GM19240 (cell line): ENCODE data around the gene RALGAPA2.
"Not testable (repeated sequence)": the region's sequence is repeated elsewhere in the genome, so short reads cannot be mapped to it uniquely, and the experiment has no call there.

Experiments
- DNase-seq: peaks from one replicate; pipeline ENCODE4 v3.0.0; 2011; ENCODE audit warnings: low spot score; ENCODE audit not compliant: insufficient read length

RALGAPA2 gene

DNA sequence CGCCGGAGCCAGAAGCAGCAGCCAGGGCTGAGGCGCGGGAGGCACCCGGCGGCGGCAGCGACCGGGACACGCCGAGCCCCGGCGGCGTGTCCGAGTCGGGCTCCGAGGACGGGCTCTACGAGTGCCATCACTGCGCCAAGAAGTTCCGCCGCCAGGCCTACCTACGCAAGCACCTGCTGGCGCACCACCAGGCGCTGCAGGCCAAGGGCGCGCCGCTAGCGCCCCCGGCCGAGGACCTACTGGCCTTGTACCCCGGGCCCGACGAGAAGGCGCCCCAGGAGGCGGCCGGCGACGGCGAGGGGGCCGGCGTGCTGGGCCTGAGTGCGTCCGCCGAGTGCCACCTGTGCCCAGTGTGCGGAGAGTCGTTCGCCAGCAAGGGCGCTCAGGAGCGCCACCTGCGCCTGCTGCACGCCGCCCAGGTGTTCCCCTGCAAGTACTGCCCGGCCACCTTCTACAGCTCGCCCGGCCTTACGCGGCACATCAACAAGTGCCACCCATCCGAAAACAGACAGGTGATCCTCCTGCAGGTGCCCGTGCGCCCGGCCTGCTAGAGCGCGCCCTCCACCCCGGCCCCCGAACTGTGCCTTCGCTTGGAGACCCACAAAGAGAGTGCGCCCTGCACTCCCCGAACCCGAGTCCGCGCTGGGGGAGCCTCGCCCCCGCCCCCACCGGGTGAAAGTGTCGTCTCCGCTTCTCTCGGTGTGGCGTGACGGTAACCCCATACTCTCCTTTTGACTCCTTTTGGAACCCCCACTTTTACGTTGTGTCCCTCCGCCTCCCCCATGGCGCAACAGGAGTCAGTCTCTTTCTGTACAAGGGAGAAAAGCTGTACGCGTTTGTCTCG, 343.0 kb downstream of the RALGAPA2 start:
- no peak for DNase-seq

DNA sequence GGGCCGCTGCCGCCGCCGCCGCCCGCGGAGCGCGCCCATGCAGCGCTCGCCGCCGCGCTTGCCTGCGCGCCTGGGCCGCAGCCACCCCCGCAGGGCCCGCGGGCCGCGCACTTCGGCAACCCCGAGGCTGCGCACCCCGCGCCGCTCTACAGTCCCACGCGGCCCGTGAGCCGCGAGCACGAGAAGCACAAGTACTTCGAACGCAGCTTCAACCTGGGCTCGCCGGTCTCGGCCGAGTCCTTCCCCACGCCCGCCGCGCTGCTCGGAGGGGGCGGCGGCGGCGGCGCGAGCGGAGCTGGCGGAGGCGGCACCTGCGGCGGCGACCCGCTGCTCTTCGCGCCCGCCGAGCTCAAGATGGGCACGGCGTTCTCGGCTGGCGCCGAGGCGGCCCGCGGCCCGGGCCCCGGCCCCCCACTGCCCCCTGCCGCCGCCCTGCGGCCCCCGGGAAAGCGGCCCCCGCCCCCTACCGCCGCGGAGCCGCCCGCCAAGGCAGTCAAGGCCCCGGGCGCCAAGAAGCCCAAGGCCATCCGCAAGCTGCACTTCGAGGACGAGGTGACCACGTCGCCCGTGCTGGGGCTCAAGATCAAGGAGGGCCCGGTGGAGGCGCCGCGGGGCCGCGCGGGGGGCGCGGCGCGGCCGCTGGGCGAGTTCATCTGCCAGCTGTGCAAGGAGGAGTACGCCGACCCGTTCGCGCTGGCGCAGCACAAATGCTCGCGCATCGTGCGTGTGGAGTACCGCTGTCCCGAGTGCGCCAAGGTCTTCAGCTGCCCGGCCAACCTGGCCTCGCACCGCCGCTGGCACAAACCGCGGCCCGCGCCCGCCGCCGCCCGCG, 343.8 kb downstream of the RALGAPA2 start:
- no peak for DNase-seq

DNA sequence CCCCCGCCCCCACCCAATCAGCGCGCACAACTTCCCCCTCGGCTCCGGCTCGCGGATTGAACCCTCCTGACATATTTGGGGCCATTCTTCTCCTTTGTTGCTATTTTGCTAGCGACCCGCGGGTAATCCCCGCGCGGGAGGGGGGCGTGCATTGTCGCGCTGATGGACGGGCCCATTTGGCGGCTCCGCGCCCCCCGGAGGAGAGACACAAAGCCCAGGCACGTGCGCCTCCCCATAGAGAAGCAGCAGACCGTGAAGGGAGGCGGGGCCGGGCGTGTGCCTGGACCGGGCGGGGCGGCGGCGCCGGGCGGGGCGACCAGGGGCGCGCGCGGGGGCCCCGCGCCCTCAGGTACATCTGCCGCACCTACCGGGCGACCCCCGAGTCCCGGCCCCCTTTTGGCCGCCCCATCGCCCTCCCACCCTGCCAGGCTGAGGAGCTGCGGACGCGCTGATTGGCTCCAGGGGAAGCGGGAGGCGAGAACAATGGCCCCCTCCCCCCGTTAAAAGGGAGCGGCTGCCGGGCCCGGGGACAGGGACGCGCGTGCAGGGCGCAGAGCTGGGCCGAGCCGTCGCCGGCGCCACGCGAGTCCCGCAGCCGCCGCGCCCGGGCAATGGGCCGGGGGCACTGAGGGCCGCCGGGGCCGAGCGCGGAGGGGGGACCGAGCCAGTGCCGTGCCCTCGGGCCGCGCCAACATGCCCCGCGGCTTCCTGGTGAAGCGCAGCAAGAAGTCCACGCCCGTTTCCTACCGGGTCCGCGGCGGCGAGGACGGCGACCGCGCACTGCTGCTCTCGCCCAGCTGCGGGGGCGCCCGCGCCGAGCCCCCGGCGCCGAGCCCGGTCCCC, 344.6 kb downstream of the RALGAPA2 start, which contains the start of gene INSM1:
INSM1 (plus strand) TSS at position 530 of the 843 bp plus-strand sequence; CDS start at position 694, 164 bp downstream.
- DNase-seq = no peak

DNA sequence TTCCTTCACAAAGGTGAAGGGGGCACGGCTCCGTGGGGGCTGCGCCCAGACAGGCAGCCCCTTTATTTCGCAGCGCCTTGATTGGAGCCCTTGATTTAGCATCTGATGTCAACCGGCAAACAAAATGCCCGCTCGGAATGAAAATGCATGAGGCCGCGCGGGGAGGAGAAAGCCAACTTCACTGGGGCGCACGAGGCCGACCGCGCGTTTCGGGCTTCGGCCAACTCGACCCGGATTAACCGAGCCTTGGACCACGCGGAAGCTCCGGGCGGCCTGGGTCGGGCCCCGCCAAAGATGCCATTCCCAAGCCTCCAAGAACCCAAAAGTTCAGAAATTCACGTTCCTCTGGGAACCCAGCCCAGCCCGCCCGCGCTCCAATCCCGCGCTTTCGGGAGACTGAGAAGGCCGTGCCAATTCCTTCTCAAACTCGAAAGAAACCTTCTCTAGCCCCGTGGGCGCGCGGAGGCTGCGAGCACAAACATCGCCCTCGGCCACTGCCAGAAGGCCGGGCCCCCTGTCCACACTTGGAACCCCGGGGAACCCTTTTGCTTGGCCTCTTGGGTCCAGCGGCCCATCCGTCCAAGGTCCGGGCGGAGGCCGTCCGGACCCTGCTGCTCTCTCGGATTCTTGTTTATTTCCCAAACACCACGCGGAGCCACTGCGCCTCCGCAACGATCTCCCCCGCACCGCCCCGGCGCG, 345.4 kb downstream of the RALGAPA2 start:
- DNase-seq = no peak

- no peak for DNase-seq
Observed at GRCh38 chr20:20366551-20366875, 345.9 kb downstream of the RALGAPA2 start.

DNA sequence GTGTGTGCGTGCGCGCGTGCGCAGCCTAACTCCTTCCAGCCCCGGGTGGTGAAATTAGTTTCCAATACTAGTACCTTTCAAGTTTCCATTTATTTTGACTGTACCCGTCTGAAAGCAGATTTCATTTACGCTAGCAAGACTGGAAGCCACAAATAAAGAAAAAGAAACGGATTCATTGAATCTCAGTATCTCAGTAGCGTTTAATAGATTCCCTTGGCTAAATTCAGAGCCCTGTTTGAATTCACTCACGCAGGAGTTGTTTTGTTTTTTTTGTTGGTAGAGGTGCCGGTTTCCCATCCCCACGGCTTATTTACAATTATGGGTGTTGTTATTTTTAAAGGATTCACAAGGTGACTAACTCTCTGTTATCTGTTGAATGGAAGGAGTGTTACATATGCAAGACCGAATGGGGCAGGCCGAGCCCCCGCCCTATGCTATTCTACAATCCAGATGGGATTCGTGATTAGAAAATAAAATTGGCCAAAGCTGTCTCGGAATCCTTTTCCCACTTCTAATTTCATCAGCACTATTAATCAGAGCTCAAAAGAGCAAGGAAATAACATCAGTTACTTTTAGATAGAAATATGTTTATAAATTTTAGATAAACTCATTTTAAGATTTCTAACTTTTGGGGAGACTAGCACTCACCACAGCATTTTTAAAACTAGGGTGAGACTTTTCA, 346.8 kb downstream of the RALGAPA2 start:
- no peak for DNase-seq

- no peak for DNase-seq
Observed at GRCh38 chr20:20364593-20365479, 347.6 kb downstream of the RALGAPA2 start.

DNA sequence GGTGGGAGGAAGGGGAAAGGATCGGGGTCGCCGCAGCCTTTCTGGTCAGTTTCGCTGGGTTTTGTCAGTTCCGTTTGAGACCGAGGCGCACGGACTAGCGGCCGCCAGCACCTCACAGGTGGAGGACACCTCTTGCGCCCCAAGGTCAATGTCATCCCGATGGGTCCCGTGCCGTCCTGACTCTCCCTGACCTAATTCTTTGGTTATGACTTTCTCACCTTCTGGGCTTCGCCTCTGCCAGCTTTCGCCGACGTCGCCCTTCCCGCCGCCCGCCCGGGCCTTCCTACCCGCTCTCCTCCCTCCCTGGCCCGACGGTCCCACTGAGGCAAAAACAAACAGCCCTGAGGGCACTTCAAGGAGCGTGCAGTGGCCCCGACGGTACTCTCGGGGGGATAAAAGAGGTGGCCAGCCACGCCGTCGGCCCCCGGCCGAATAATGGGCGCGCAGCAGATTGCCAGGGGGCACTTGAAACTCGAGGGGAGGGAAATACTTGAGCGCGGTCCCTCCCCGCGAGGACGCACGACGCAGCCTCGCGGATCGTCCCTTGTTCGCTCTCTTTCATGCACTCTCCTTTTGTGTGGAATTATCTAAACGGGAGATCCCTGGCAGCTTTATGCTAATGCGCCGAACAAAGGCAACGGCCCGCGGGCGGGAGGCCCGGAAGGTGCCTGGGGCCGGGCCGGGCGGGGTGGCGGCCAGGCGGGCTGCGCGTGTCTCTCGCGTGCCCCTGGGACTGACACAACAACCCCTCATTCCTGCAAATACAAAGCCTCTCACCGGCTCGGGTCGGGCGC, 348.4 kb downstream of the RALGAPA2 start:
- DNase-seq = no peak

DNA sequence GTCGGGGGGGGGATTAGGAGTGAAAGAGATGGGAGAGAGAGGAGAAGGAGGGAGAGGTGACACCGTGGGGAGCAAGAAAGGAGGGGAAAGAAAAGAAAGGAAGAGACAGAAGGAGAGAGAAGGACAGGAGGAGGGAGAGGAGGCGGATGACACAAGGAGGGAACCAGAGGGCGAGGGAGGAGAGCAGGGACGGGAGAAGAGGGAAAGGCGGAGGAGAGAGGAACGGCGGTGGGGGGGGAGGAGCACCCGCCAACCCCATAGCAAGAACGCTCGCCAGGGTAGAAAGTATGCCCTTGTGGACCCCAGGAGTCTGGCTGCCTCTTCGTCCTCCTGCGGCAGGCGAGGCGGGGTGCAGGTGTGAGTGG, 349.0 kb downstream of the RALGAPA2 start:
- DNase-seq = no peak

DNA sequence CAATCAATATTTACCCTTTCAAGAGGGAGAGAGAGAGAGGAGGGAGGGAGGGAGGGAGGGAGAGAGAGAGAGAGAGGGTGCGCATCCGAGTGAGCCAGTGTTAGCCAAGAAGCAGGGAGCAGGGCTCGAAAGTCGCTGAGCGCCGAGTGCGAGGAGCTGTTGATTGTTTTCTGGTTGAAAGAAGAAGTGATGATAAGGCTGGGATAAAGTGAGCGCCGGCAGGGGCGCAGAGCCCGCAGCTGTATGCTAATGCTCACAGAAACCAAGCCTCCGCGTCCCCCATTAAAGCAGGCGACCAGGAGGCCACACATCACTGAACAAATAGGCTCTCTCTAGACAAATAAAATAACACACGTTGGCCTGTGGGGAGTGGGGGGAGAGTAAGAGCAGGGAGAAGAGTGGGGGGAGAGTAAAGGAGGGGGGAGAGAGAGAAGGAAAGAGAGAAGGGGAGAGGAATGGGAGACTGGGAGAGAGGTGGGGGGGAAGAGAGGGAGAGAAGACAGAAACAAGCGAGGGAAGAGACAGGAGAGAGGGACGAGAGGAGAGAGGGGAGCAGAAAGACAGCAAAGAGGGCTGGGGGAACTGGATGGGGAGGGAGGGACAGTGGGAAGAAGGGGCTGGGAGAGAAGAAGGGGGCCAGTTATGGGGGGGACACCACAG, 349.5 kb downstream of the RALGAPA2 start:
- no peak for DNase-seq

- DNase-seq = no peak
Observed at GRCh38 chr20:20360464-20360863, 352.0 kb downstream of the RALGAPA2 start.

DNA sequence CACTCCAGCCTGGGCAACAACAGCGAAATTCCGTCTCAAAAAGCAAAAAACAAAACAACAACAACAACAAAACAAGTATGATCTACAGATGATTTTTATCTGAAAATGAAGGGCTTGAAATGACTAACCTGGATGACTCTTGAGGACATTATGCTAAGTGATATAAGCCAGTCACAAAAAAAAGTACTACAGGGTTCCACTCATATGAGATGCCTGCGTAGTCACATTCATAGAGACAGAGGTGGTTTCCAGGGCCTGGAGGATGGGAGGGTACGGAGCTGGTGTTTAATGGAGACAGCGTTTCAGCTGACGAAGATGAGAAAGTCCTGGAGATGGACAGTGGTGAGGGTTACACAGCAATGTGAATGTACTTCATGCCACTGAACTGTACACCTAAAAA, 352.8 kb downstream of the RALGAPA2 start:
- no peak for DNase-seq

DNA sequence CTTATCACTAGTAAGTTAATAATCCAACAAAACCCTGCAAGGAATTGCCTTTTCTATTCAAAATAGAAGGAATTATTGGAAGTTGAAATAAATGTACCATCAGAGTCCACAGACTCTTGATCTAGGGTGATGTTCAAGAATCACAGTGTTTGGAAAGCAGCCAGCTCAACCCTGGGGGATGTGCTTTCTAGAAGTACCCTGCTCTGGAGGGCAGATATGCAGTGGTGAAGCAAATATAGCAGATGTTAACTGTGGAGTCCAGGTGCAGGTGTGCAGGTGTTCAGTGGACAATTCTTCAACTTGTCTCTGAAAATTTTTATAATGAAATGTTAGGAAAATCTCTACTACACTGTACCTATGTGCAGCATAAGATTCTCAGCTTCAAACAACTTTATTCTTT, 353.6 kb downstream of the RALGAPA2 start:
- DNase-seq = no peak

DNA sequence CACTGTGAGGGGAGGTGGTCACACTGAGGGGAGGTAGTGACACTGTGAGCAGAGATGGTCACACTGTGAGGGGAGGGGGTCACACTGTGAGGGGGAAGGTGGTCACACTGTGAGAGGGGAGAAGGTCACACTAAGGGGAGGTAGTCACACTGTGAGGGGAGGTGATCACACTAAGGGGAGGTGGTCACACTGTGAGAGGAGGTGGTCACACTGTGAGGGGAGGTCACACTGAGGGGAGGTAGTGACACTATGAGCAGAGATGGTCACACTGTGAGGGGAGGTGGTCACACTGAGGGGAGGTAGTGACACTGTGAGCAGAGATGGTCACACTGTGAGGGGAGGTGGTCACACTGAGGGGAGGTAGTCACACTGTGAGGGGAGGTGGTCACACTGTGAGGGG, 356.9 kb downstream of the RALGAPA2 start:
- not testable (repeated sequence) for DNase-seq

DNA sequence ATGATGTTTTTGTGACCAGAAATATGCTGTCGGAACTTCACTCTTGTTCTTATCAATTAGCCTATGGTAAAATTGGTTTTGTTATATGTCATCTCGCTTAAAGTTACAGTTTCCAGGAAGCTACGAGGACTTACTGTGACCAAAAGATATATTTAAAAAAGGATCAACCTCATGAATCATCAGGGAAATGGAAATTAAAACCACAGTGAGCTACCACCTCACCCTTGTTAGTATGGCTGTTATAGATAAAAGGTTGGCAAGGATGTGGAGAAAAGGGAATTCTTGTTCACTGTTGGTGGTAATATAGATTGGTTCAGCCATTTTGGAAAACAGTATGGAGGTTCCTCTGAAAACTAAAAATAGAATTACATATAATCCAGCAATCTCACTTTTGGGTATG, 358.9 kb downstream of the RALGAPA2 start:
- no peak for DNase-seq

- DNase-seq = no peak
Observed at GRCh38 chr20:20344476-20344875, 368.0 kb downstream of the RALGAPA2 start.

GRCh38 chr20:20343932-20344331, 368.5 kb downstream of the RALGAPA2 start:
- DNase-seq = no peak
